HG03457 (cell line): ENCODE results near the gene WWOX.

ENCODE experiments used
- ATAC-seq: cut with Tn5 transposase; IDR thresholded peaks from one replicate; pipeline ENCODE4 v1.9.1; 2021; ENCODE audit warnings: moderate number of reproducible peaks; ENCODE audit not compliant: unreplicated experiment

Gene WWOX

DNA sequence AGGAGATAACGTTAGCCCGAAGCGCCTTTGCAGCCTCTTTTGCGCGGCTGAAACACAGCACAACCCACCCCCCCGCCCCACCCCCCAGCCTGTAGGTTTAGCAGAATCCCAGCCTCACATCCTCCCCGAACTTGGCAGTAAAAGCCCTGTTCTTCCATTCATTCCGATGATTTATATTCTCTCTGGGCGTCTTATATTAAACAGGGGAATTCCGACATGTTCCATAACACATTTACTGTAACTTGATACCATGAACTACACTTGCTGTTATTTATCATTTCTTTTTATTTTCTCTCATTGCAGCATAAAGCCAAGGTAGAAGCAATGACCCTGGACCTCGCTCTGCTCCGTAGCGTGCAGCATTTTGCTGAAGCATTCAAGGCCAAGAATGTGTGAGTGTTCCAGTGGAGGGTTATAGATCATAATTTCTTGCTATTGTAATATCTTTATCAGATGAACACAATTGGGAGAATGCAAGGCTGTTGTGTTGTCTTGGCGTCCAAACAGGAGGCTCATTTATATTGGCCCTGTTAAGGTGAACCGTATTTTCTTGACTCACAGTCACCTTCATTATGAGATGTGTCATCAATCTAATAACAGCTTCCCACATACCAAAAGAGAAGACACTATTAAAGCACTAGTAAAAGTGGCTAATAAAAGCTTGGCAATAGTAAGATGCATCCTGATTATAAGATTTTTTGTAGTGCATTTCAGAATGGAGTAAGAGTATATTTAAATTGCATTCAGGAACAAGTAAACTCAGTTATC is 287.3 kb downstream of the WWOX start:
- ATAC-seq, result no peak

DNA sequence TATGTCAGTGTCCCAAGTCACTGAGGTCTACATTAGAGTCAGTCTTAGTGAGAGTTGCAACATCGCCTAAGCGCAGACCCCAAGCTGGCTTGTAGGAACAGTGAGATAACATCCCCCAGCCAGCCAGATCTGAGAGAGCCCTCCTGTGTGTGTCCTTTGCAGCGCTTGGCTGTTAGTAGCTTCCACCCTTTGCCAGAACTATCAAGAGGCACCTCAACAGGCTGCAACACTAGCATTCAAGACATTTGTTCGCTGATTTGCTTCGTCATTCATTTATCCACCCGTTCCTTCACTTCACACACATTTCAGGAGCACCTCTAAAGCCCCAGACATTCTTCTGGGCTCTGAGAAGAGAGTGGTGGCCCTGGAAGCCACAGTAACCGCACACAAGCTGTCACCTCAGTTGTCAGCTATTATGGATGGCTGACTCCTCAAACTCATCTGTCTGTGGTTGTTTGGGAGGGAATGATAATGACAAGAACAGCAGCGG is 289.6 kb downstream of the WWOX start:
- no peak for ATAC-seq

DNA sequence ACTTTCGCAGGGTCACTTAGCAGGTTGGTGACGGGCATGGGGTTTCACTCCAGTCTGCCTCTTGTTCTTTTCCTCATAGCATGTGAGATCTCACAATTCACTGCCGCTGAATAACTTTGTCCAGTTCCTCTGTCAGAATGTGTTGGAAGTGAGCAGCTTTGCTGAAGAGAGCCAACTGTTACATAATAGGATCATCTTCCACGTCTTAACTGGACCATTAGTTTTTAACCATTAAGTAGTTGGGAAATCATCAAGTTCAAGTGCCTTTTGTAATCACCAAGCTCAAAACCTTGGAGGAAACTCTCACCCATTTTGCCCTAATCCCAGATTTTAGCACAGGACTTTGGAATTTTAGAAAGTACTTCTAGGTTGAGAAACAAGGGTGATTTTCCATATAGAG is 290.6 kb downstream of the WWOX start:
- no peak for ATAC-seq

DNA sequence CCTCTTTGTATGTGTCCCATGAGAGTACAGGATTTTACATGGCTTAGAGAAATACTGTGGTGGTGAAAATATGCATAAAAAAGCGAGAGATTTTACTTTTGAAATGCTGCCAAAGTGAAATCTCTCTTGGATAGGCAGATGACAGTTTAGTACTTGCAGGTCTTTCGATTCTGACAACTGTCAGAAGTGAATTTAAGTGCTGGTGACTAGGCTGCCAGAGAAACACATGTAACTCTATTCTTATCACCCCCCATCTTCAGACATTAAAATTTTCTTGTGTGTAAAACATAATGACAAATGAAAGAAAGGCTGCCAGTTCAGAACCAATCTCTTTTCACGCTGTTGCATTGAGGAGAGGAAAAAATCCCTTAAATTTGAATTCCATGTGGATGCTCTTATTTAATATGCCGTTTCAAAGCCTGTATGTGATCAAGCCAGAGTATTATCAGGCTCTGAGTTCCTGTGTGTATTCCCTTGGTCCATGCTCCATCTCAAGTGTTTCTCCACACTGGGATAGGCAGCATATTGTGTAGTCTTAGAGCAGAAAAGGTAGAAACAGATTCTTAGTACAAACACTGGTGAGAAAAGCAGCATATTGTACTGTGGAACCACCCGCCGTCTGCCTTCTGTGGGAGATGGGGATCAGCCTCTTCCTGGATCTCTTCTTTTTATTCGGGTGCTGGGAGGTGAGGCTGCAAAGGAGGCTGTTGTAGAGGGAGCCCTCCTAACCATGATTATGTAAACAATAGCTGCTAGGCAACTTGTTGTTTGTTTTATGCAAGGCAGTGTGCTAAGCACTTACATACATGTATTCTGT is 291.3 kb downstream of the WWOX start:
- ATAC-seq, result no peak

DNA sequence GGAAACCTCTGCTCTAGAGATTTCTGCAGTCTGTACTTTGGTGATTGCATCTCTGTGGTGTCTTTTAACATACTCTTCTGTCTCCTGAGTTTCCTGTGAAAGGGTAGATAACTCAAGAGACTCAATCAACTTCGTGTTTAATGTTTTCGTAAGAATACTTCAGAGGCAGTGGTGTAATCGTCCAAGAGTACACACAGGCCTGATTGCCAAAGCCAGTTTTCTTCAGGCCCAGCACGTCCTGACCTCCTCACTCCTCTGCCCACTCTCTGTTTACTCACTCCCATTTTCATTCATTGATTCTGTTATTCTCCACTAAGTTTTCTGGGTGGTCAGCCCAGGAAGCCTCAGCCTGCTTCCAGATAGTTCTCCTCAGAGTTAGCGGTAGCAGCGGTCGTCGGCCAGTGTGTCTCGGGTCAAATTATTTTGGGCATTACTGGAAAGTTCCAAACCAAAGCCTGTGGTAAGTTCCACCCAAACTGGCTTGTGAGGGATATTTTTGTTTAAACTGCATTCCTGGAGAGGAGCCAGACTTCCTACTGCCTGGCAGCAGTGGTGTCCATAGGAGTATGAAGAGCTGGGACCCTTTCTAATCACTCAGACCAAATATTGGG is 293.2 kb downstream of the WWOX start:
- no peak for ATAC-seq

DNA sequence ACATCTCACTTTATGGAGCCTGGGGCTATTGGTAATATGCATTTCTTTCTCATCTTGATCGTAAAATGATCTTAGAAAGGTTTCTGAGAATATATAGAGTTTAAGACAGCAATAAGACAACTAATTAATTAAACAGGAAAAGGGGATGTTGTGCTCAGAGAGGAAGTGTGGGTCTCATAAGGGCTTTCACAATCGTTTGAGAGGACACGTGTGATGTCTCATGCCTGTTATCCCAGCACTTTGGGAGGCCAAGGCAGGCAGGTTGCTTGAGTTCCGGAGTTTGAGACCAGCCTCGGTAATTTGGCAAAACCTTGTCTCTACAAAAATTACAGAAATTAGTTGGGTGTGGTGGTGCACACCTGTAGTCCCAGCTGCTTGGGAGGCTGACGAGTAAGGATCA is 295.6 kb downstream of the WWOX start:
- no peak for ATAC-seq

DNA sequence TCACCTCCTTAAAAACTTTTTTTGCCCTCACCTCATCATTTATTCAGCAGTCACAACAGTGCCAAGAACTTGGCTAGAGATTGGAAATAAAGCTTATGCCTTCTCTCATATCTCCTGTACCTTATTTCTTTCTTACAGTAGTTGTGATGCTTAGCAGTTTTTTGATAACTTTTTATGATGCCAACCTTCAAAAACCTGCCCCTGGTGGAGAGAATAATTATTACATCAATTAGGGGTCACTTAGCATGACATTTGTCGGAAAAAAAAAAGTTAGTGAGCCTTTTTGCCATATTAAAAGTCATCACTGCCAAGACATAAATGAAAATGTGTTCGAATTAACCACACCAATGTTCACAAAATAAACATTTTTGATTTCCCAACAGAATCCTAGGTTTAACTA is 296.6 kb downstream of the WWOX start:
- no peak for ATAC-seq

DNA sequence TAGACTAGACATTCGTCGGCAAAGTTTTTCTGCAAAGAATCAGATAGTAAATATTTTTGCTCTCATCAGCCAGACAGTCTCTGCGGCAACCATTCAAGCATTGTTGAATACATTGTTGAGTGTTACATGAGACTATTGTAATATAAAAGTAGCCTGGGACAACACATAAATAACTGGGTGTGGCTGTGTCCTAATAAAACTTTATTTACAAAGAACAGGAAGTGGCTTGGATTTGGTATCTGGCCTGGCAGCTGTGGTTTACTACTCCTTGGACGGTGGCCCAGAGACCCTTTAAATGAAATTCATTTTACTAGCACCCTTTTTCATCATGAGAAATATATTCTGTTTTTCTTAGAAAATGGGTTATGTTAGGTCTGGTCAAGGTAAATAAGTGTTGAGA is 297.2 kb downstream of the WWOX start:
- no peak for ATAC-seq

DNA sequence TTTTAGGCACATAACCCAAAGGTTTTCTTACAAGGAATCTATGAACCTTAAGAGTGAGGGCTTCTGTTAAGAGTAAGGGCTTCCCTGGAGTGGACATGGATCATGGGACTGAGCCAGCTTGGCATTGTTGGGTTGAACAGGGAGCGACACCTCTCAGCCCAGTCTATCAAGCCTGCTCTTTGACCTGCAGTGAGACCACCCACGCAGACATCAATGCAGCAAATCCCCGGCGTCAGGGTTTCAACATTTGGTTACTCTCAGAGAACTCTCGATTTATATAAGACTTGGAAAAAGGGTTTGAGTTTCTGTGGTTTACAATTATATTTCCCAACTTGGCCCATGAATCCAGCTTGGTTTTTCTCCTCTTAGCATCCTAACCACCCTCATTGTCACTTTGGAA is 299.9 kb downstream of the WWOX start:
- no peak for ATAC-seq

DNA sequence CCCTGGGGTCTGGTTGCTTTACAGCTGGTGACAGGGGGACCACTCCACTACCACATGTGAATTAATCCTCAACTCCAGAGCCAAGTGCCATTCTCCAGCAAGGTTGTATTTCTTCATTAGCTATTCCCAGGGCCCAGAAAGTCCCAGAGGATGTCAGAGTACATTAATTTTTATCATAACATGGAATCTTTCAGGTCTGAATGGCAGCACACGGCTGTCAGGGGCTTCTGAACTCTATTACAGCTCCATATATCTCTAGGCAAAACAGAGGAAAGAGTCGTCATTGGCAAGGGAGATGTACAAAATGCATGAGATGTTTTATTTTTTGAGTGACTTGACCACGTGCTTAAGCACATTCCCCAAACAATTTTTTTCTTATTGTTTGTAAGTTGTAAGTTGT is 303.4 kb downstream of the WWOX start:
- ATAC-seq, result no peak

DNA sequence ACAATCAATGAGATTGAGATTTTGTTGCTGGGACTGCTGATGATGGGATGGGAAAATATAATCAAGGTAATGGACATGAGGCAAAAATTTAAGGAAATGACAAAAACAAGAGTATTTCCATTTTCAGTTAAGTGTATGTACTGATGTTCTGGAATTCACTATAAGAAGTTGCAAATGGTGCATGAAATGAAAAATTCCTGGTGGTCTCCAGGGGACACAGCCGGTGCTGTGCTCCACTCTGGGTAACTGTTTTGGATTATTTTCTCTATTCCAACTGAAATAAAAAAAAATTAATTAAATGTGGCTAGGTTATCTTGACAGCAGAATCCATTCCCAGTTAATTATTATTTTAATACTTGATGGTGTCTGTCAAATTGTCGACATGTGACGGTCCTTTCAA is 305.6 kb downstream of the WWOX start:
- ATAC-seq, result no peak

DNA sequence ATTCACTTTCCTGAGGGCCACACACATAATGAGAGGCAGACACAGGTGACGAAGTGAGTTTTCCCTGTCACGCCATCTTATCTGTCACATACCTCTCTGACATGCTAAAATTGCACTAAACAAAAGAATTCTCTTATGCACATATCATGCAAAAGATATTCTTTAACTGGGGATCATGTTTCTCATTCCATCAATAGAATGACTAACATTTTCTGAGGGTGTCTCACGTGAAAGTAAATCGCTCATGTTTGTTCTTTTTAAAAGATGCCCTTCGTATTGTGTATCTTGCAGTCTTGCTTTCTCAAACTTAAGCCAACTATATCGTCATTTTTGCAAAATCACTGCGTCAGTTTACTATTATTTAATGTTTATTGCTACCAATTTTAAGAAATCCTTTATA is 306.4 kb downstream of the WWOX start:
- no peak for ATAC-seq

DNA sequence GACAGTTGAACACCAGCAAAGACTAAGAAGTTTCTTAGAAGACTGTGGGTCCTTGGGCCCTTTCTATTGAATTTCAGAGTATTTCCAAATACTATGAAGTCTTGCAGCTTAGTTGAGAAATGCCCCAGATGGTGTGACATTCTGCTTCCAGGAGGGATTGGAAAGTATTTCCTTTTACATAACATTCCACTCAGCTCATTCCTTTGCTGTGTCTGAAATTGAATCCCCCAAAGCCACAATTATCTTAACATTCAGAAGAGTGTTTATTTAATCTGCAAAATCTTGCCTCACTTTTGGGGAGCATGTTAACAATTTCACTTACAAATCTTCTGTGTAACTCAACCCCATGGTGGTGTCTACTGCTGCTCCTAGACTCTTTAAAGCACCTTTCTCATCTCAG is 307.7 kb downstream of the WWOX start:
- ATAC-seq, result no peak

DNA sequence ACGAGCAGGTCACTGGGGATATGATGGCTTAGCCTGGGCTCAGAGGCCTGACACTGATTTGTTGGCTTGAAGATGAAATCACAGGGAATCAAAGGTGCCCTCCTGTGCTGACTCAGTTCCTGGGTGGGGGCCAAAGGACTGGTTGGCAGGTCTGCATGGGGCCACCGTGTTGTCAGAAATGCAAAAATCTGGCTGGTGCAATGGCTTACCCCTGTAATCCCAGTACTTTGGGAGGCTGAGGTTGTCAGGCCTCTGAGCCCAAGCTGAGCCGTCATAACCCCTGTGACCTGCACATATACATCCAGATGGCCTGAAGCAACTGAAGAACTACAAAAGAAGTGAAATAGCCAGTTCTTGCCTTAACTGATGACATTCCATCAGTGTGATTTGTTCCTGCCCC is 314.2 kb downstream of the WWOX start:
- no peak for ATAC-seq

DNA sequence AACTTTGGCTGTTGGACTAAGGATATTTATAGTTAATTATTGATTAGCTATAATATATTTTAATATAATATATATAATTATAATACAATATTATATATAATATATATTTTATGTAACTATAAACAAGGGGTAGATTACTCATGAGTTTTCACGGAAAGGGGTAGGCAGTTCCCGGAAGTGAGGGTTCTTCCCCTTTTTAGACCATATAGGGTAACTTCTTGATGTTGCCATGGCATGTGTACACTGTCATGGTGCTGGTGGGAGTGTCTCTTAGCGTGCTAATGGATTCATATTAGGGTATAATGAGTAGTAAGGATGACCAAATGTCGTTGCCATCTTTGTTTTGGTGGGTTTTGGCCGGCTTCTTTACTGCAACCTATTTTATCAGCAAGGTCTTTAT is 315.6 kb downstream of the WWOX start:
- ATAC-seq, result no peak

DNA sequence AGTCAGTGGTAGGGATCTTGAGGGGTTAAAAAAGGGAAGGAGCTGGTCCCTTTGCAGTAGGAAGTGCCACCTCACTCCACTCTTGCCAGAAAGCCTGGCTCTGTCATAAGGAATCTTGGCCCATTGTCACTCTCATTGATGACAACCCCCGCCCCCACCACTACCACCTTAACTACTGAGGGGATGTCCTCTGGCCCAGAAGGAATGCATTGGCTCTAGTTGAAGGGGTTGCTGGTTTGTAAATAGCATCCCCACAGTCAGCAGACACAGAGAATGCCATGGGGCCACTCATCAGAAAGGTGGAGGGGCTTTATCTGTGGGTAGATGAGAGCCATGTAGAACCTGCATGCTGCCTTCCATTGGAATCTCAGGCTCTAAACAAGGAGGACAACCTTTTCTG is 316.2 kb downstream of the WWOX start:
- ATAC-seq, result no peak

DNA sequence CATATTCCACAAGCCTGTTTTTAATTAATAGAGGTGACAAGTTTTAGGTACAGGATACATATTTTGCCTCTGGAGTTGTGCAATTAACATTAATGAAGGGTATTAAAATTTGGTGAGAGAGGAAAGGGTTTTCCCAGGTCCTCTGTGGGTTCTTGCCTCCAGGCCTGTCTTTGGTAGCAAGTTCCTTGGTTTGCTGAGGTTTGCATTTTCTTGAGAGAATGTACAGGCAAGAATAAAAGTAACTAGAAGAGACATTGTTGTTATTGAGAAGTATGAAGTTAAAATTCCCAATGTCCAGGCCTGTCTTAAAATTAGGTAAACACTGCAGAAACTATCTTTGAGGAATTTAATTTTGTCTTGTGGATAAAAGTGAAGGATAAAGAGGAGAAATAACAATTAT is 316.9 kb downstream of the WWOX start:
- ATAC-seq, result no peak

DNA sequence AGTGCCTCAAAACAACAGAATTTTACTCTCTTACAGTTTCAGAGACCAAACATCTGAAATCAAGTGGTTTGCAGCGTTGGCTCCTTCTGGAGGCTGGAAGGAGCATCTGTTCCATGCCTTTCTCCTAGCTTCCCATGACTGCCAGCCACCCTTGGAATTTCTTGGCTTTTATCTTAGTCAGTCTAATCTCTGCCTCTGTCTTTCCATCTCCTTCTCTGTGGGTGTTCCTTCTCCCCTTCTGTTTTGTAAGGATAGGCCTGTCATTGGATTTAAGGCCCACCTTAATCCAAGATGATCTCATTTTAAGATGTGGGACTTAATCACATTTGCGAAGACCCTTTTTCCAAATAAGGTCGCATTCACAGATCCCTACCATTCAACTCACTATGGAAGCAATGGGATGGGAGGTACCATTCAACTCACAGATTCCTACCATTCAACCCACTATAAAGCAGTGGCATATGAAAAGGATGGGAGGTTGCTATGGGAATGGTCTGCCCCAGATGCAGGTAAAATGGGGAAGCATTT is 321.8 kb downstream of the WWOX start:
- no peak for ATAC-seq

DNA sequence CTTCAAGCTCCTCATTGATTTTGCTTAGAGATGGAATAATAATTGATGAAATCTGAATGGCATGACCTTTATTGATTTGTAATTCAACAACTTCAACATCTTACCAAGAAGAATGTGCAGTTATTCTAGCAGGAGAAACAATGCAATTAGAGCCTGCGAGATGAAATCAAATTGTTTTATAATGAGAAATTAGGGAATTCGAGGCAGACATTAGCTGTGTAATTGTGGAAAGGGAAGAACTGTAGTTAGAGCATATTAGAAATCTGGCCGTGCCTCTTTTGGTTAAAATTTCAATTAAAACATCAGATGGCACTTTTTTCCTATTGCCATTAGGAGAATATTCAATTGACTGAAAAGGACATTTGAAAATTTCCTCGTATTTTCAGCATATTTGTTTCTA is 325.8 kb downstream of the WWOX start:
- ATAC-seq, result no peak

DNA sequence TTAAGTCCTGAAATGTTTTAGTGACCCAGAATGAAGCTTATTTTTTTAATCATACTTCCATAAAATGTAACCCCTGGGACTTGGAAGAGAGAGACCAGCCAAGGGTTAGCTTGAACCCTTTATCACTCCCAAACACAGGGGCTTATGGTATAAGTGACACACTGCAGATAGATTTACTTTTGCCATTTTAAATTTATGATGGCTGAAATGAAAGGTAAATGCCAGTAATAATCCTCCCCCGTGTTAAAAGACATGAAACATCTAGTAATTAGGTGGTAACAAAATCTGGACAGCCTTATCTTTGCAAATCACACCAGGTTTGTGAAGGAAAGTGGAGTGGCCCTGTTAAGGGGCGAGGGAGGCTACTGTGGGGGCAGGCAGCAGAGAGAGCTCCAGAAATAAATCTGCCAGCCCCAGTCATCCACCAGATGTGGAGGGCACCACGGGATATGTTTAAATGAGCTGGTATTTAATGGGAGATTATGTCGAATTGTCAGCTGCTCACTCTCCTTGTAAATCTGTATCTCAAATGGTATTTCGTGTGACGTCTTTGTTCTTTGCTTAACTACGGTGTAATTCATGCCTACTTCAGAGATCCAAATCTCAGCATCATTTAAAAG is 326.5 kb downstream of the WWOX start:
- no peak for ATAC-seq

DNA sequence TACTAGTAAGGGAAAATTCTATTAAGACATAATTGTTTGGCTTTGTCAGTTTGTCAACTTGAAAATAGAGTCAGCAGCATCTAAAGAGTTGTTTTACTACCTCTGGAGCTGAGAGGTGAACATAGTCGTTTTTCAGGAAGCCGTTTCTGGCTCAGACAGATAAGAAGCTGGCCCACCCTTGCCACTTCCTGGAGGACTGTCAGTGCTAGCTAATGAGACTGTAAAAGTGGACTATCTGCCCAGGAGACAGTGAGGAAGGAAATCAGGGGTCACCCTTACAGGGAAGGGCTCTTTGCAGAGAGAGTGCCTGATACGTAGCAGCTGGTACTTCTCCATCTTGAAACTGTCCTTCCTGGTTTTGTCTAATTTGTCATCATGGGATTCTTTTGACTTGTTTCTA is 328.7 kb downstream of the WWOX start:
- no peak for ATAC-seq
